Upper lobe of right lung (tissue), 1 donor: ENCODE results near the gene L3MBTL1. TPM values are rescaled to one million over a fixed set of nuclear protein-coding genes. Genes with fewer than 3 reads are reported as not detected.
A peak's percentile ranks its signal among the peaks of the same experiment; 100 is the strongest.

ENCODE experiments used
- ATAC-seq: fragments of 200-7000 bp; cut with Tn5 transposase; one replicate; pipeline ENCODE4 v1.9.1; 2020; ENCODE audit warnings: mild to moderate bottlenecking, moderate library complexity
- DNase-seq: peaks from one replicate; pipeline ENCODE4 v3.0.0-alpha.2; 2020
- H3K27ac ChIP-seq: fragments of 200-600 bp; one replicate; pipeline ENCODE4 v1.8.0; 2022
- H3K27me3 ChIP-seq: fragments of 200-600 bp; one replicate; pipeline ENCODE4 v1.8.0; 2022; ENCODE audit warnings: mild to moderate bottlenecking
- H3K36me3 ChIP-seq: fragments of 200-600 bp; one replicate; pipeline ENCODE4 v1.8.0; 2022
- H3K4me1 ChIP-seq: fragments of 200-600 bp; one replicate; pipeline ENCODE4 v1.8.0; 2022
- H3K4me3 ChIP-seq: fragments of 200-600 bp; one replicate; pipeline ENCODE4 v1.8.0; 2022; ENCODE audit warnings: mild to moderate bottlenecking
- H3K9me3 ChIP-seq: fragments of 200-600 bp; one replicate; pipeline ENCODE4 v1.8.0; 2022
- CTCF ChIP-seq: fragments of 200-600 bp; IDR thresholded peaks from one replicate; pipeline ENCODE4 v1.8.0; 2022; ENCODE audit warnings: antibody characterized with exemption
- intact Hi-C: fragments of 100-400 bp; cut with DNase I; formaldehyde crosslinking; loops from one replicate; pipeline ENCODE4 v1.11.0; 2022
- total RNA-seq: library from RNA; stranded (reverse); fragmentation: NEBNext Ultra II Directional; extraction: Animal tissue kit (Norgen Biotek cat#: 25700); gene quantifications from one replicate; pipeline ENCODE4 v1.2.1, GENCODE V29; 2021
- donor health status: DM: no; HTN: yes; CAD: no; lungs with severe emphysema.

L3MBTL1 gene
- total RNA-seq, 1 donor from 2014 or later, result 12.9 TPM

- Histone ChIP-seq H3K36me3 (no peaks in the 10 kb centered on the region), H3K27me3 (no peaks in the 10 kb centered on the region), H3K27ac (no peak within 1 kb of the TSS), H3K4me3 (no peak within 1 kb of the TSS), H3K9me3 (no peaks in the 10 kb centered on the region), H3K4me1 (no peaks in the 10 kb centered on the region)
- no peak for TF ChIP-seq CTCF
- peak; percentile 70 for DNase-seq
- intact Hi-C loops, result no loop called here
- peak; percentile 80 for ATAC-seq
These were observed 51.1 kb downstream of the L3MBTL1 start, which contains the start of gene SGK2 for GRCh38 chr20:43558412-43559146. SGK2 (plus strand) TSS chr20:43559027; CDS start chr20:43566496, 7,469 bp downstream.

GRCh38 chr20:43559147-43559987, 51.9 kb downstream of the L3MBTL1 start:
- H3K27ac ChIP-seq, result no peak overlapping the region
- intact Hi-C loops, result no loop called here
- H3K4me3 ChIP-seq, result no peak overlapping the region
- ATAC-seq, result no peak
- no peak for DNase-seq
- no peak for TF ChIP-seq CTCF
- no peaks in the 10 kb centered on the region for H3K9me3 ChIP-seq
- no peaks in the 10 kb centered on the region for H3K27me3 ChIP-seq
- H3K4me1 ChIP-seq, result no peaks in the 10 kb centered on the region
- H3K36me3 ChIP-seq, result no peaks in the 10 kb centered on the region

DNA sequence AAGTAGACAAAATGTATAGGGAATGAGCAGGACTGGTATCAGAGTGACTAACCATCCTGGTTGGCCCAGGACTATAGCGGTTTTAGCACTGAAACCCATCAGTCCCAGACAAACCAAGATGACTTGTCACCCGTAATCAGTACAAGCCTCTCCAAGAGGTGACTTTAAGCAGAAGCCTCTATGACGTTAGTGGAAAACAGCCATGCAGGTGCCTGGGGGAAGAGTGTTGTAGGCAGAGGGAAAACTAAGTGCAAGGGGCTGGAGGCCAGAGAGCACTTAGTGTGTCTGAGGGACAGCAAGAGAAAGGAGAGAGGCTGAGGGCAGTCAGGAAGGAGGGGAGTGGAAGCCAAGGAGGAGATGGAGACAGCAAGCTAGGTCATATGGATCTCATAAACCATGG, 53.5 kb downstream of the L3MBTL1 start:
- Histone ChIP-seq H3K4me3 (no peak overlapping the region), H3K9me3 (no peaks in the 10 kb centered on the region)

GRCh38 chr20:43563429-43563828, 55.9 kb downstream of the L3MBTL1 start:
- no peaks in the 10 kb centered on the region for H3K27me3 ChIP-seq
- no peak for TF ChIP-seq CTCF
- H3K4me3 ChIP-seq, result no peak overlapping the region
- H3K4me1 ChIP-seq, result no peaks in the 10 kb centered on the region
- no peaks in the 10 kb centered on the region for H3K36me3 ChIP-seq
- intact Hi-C loops, result no loop called here
- no peak overlapping the region for H3K27ac ChIP-seq
- no peaks in the 10 kb centered on the region for H3K9me3 ChIP-seq
- no peak for ATAC-seq
- no peak for DNase-seq

More for the DNA sequence above, 53.5 kb downstream of the L3MBTL1 start:
- Histone ChIP-seq H3K36me3 (no peaks in the 10 kb centered on the region), H3K27me3 (no peaks in the 10 kb centered on the region), H3K4me1 (no peaks in the 10 kb centered on the region), H3K27ac (no peak overlapping the region)
- no peak for TF ChIP-seq CTCF
- intact Hi-C loops, result no loop called here
- no peak for DNase-seq
- ATAC-seq, result no peak

- Histone ChIP-seq H3K9me3 (no peaks in the 10 kb centered on the region), H3K27me3 (no peaks in the 10 kb centered on the region), H3K4me3 (no peak overlapping the region), H3K36me3 (no peaks in the 10 kb centered on the region), H3K4me1 (no peaks in the 10 kb centered on the region), H3K27ac (no peak overlapping the region)
- TF ChIP-seq CTCF, result no peak
- ATAC-seq (no peak), DNase-seq (no peak)
- intact Hi-C loops, result no loop called here
These were observed 56.5 kb downstream of the L3MBTL1 start for GRCh38 chr20:43563991-43564390.
